Spleen (tissue), 11 donors: Measurements from ENCODE around the gene CST1. TPM values are rescaled to one million over a fixed set of nuclear protein-coding genes. Genes with fewer than 3 reads are reported as not detected.
"Not testable (repeated sequence)": the region's sequence is repeated elsewhere in the genome, so short reads cannot be mapped to it uniquely, and the experiment has no call there.

ENCODE experiments used
- DNase-seq: peaks from one replicate; pipeline ENCODE4 v3.0.0-alpha.2; 2020
- H3K27ac ChIP-seq, 8 donors: fragments of 200-600 bp; sonication (generic) in 7 of 8; 1 replicate in 4 of 8; 2 replicates in 4 of 8; pipeline versions ENCODE4 v1.5.0 to v1.8.0; 2016 to 2021; ENCODE audit warnings: inconsistent platforms in 4 of 8, mild to moderate bottlenecking in 4 of 8, moderate library complexity in 1 of 8
- H3K27me3 ChIP-seq, 7 donors: fragments of 200-600 bp; sonication (generic) in 6 of 7; replicated peaks in 1 of 7; 1 replicate in 4 of 7; 2 replicates in 3 of 7; pipeline versions ENCODE4 v1.5.0 to v1.8.0; 2016 to 2021; ENCODE audit warnings: inconsistent platforms in 3 of 7, mild to moderate bottlenecking in 1 of 7
- H3K36me3 ChIP-seq, 6 donors: fragments of 200-600 bp; sonication (generic) in 5 of 6; 1 replicate in 4 of 6; 2 replicates in 2 of 6; pipeline versions ENCODE4 v1.5.0 to v1.8.0; 2016 to 2021; ENCODE audit warnings: inconsistent platforms in 2 of 6
- H3K4me1 ChIP-seq, 6 donors: fragments of 200-600 bp; sonication (generic) in 5 of 6; 1 replicate in 3 of 6; 2 replicates in 3 of 6; pipeline versions ENCODE4 v1.5.0 to v1.8.0; 2016 to 2021; ENCODE audit warnings: inconsistent platforms in 3 of 6
- H3K4me3 ChIP-seq, 8 donors: fragments of 200-600 bp; sonication (generic) in 7 of 8; 1 replicate in 4 of 8; 2 replicates in 4 of 8; pipeline versions ENCODE4 v1.5.0 to v1.8.0; 2016 to 2021; ENCODE audit warnings: inconsistent platforms in 4 of 8, mild to moderate bottlenecking in 4 of 8, moderate library complexity in 2 of 8
- H3K9me3 ChIP-seq, 8 donors: fragments of 200-600 bp; sonication (generic) in 7 of 8; 1 replicate in 4 of 8; 2 replicates in 4 of 8; pipeline versions ENCODE4 v1.5.0 to v1.8.0; 2016 to 2021; ENCODE audit warnings: inconsistent platforms in 4 of 8
- CTCF ChIP-seq, 11 experiments: fragments of 200-600 bp in 7 of 11; fragments of 450-650 bp in 4 of 11; sonication (generic) in 4 of 11; IDR thresholded peaks in 8 of 11; conservative IDR thresholded peaks in 3 of 11; 1 replicate in 7 of 11; 2 replicates in 4 of 11; pipeline versions ENCODE4 v1.4.0 to v1.8.0; 2016 to 2021; ENCODE audit warnings: antibody characterized with exemption in 11 of 11, inconsistent platforms in 4 of 11, mild to moderate bottlenecking in 1 of 11
- POLR2A ChIP-seq, 3 donors: fragments of 450-650 bp; IDR thresholded peaks; one replicate each; pipeline ENCODE4 v1.5.1; 2017; ENCODE audit warnings: antibody characterized with exemption in 3 of 3, mild to moderate bottlenecking in 1 of 3
- POLR2AphosphoS5 ChIP-seq, 3 donors: sonication (generic); formaldehyde crosslinking; IDR thresholded peaks; one replicate each; pipeline ENCODE4 v1.5.1; 2017; ENCODE audit warnings: antibody characterized with exemption in 3 of 3
- WGBS, 5 donors: extraction: QIAGEN DNeasy Blood & Tissue Kit in 3 of 5; methylation state at CpG; one replicate each; pipeline versions ENCODE4 v1.1.5 to v1.1.7; 2013 to 2018; 5-methylcytosine and 5-hydroxymethylcytosine counted together
- intact Hi-C: fragments of 100-400 bp; cut with DNase I; formaldehyde crosslinking; loops from one replicate; pipeline ENCODE4 v1.15.0; 2023; ENCODE audit warnings: low total_unique reads
- polyA plus RNA-seq, 3 donors: library from polyadenylated mRNA; stranded (reverse); fragments of 200-250 nt; gene quantifications; one replicate each; pipeline ENCODE4 v1.2.1, GENCODE V29; 2013
- total RNA-seq, 7 donors: library from RNA; depleted of rRNA in 3 of 7; stranded (reverse); fragments of >200 nt in 3 of 7; fragmentation: NEBNext Ultra II Directional in 4 of 7; extraction: Animal tissue kit (Norgen Biotek cat#: 25700) in 4 of 7; gene quantifications; one replicate each; pipeline versions ENCODE4 v1.1.0 to v1.2.1, GENCODE V29; 2016 to 2021
- donor health status: healthy with polysubstance abuse.
- donor health status: DM: no; HTN: no; CAD: no; lungs with moderate emphysema.
- donor health status: DM: no; HTN: no; CAD: no.
- donor health status: Bipolar disorder and iron deficiency.
- donor health status: healthy.
- donor health status: DM: no; HTN: no; CAD: no.
- donor health status: DM: yes; HTN: yes; CAD: no.

CST1 gene
- total and polyA plus RNA-seq, 10 donors: not detected

GRCh38 chr20:23763345-23763744 lies 12.6 kb upstream of the CST1 start:
- TF ChIP-seq CTCF (IDR thresholded peaks at IDR 0.05 in 8 of 11, conservative IDR thresholded peaks at IDR 0.05 in 3 of 11) (no peak), POLR2A (IDR thresholded peaks at IDR 0.05) (no peak), POLR2AphosphoS5 (IDR thresholded peaks at IDR 0.05) (no peak)
- intact Hi-C loops: no loop called here
- Histone ChIP-seq H3K27ac (no peak overlapping the region), H3K36me3 (no peaks in the 10 kb centered on the region), H3K9me3 (no peaks in the 10 kb centered on the region), H3K4me1 (no peaks in the 10 kb centered on the region), H3K4me3 (no peak overlapping the region), H3K27me3 (peaks cover 0 to 6% (median 0%) of the 10 kb centered on the region in 7 donors)
- DNase-seq: no peak

- H3K4me3 ChIP-seq: no peak overlapping the region
- DNase-seq: no peak
- no peak overlapping the region for H3K27ac ChIP-seq
- H3K9me3 ChIP-seq: no peaks in the 10 kb centered on the region
- TF ChIP-seq CTCF (IDR thresholded peaks at IDR 0.05 in 8 of 11, conservative IDR thresholded peaks at IDR 0.05 in 3 of 11) (no peak), POLR2A (IDR thresholded peaks at IDR 0.05) (no peak), POLR2AphosphoS5 (IDR thresholded peaks at IDR 0.05) (no peak)
- no peaks in the 10 kb centered on the region for H3K4me1 ChIP-seq
- 56 to 83% (median 74%) methylated on average over 2 of the region's 2 CpGs for WGBS, 5 donors
- intact Hi-C loops: no loop called here
- H3K27me3 ChIP-seq: peaks cover 0 to 16% (median 0%) of the 10 kb centered on the region in 7 donors
- H3K36me3 ChIP-seq: no peaks in the 10 kb centered on the region
Observed at GRCh38 chr20:23759306-23759940, 8.7 kb upstream of the CST1 start.

GRCh38 chr20:23756792-23757191 lies 6.1 kb upstream of the CST1 start:
- peaks cover 0 to 11% (median 0%) of the 10 kb centered on the region in 7 donors for H3K27me3 ChIP-seq
- H3K4me1 ChIP-seq, H3K4me3 ChIP-seq, H3K27ac ChIP-seq, DNase-seq, H3K36me3 ChIP-seq, intact Hi-C loops, H3K9me3 ChIP-seq: not testable (repeated sequence)
- 18 to 41% (median 32%) methylated on average over 3 of the region's 3 CpGs for WGBS, 5 donors

GRCh38 chr20:23755131-23755611 lies 4.4 kb upstream of the CST1 start:
- 73 to 94% (median 75%) methylated on average over 3 of the region's 3 CpGs for WGBS, 5 donors
- H3K27ac ChIP-seq, H3K4me3 ChIP-seq, DNase-seq, H3K4me1 ChIP-seq, H3K9me3 ChIP-seq, H3K36me3 ChIP-seq, intact Hi-C loops: not testable (repeated sequence)
- peaks cover 0 to 11% (median 0%) of the 10 kb centered on the region in 7 donors for H3K27me3 ChIP-seq

GRCh38 chr20:23754731-23755130 lies 4.0 kb upstream of the CST1 start:
- TF ChIP-seq POLR2AphosphoS5 (IDR thresholded peaks at IDR 0.05) (no peak), POLR2A (IDR thresholded peaks at IDR 0.05) (no peak), CTCF (IDR thresholded peaks at IDR 0.05 in 8 of 11, conservative IDR thresholded peaks at IDR 0.05 in 3 of 11) (no peak)
- H3K4me3 ChIP-seq: no peak overlapping the region
- no peaks in the 10 kb centered on the region for H3K9me3 ChIP-seq
- no peaks in the 10 kb centered on the region for H3K4me1 ChIP-seq
- H3K27me3 ChIP-seq: peaks cover 0 to 11% (median 0%) of the 10 kb centered on the region in 7 donors
- intact Hi-C loops: no loop called here
- no peaks in the 10 kb centered on the region for H3K36me3 ChIP-seq
- H3K27ac ChIP-seq: no peak overlapping the region
- DNase-seq: no peak
- WGBS, 5 donors: 67 to 81% (median 74%) methylated on average over 4 of the region's 4 CpGs
